Sigmoid colon (tissue), 3 donors: Measurements from ENCODE around the gene ZNF691.

Source experiments
- POLR2A ChIP-seq, 2 donors: fragments of 450-650 bp; IDR thresholded peaks; one replicate each; pipeline ENCODE4 v1.6.1; 2016; ENCODE audit warnings: antibody characterized with exemption in 2 of 2, mild to moderate bottlenecking in 2 of 2, moderate library complexity in 2 of 2
- TF ChIP-seq, protein P1 (sequence below), 4 experiments: fragments of 450-650 bp in 3 of 4; fragments of 200-600 bp in 1 of 4; IDR thresholded peaks; one replicate each; pipeline ENCODE4 v1.5.1; 2016 to 2019; ENCODE audit warnings: antibody characterized with exemption in 4 of 4, mild to moderate bottlenecking in 3 of 4, moderate library complexity in 2 of 4

DNA sequence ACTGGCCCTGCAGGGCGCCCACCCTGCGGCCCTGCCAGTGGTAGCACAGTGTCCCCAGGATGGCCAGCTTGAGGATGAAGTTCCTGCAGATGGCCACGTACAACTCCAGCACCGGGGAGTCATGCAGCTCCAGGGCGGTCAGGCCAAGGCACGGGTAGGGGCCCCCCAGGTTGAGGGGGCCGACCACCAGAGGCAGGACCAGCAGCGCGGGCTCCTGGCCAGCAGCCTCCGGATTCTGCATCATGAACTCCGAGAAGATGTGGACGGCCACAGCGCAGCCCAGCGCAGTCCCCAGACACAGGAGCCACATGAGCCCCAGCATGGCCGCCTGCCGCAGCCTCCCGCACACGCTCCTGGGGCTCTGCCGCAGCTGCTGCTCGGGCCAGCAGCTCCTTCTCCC lies 41.0 kb downstream of the ZNF691 start:
- no peak for TF ChIP-seq POLR2A (IDR thresholded peaks at IDR 0.05)
- TF ChIP-seq, protein P1, sequence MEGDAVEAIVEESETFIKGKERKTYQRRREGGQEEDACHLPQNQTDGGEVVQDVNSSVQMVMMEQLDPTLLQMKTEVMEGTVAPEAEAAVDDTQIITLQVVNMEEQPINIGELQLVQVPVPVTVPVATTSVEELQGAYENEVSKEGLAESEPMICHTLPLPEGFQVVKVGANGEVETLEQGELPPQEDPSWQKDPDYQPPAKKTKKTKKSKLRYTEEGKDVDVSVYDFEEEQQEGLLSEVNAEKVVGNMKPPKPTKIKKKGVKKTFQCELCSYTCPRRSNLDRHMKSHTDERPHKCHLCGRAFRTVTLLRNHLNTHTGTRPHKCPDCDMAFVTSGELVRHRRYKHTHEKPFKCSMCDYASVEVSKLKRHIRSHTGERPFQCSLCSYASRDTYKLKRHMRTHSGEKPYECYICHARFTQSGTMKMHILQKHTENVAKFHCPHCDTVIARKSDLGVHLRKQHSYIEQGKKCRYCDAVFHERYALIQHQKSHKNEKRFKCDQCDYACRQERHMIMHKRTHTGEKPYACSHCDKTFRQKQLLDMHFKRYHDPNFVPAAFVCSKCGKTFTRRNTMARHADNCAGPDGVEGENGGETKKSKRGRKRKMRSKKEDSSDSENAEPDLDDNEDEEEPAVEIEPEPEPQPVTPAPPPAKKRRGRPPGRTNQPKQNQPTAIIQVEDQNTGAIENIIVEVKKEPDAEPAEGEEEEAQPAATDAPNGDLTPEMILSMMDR (IDR thresholded peaks at IDR 0.05) = no peak
